ENCODE measurements around the gene TRMT6.

The TRMT6 gene

GRCh38 chr20:5913166-5913565 lies 37.2 kb downstream of the TRMT6 start:
- Histone ChIP-seq H3K27ac (ENCODE audit: insufficient read depth, low read length, poor library complexity, severe bottlenecking) (no peak overlapping the region), H3K27me3 (replicated peaks; ENCODE audit: control insufficient read depth, insufficient read depth, low read length, poor library complexity, severe bottlenecking) (no peaks in the 10 kb centered on the region), H3K36me3 (ENCODE audit: control insufficient read depth, insufficient read depth, low read length) (no peaks in the 10 kb centered on the region), H3K4me1 (ENCODE audit: control insufficient read depth, insufficient read depth, low read length, poor library complexity, severe bottlenecking) (peaks cover 6% of the 10 kb centered on the region), H3K9me3 (ENCODE audit: control insufficient read depth, low read length) (no peaks in the 10 kb centered on the region), H3K4me3 (ENCODE audit: insufficient read depth, low read depth, low read length, poor library complexity, severe bottlenecking) (no peak overlapping the region)
- no peak for DNase-seq

GRCh38 chr20:5910186-5910585 lies 40.1 kb downstream of the TRMT6 start:
- H3K4me1 ChIP-seq (ENCODE audit: control insufficient read depth, insufficient read depth, low read length, poor library complexity, severe bottlenecking), result peaks cover 6% of the 10 kb centered on the region
- DNase-seq, result no peak
- H3K4me3 ChIP-seq (ENCODE audit: insufficient read depth, low read depth, low read length, poor library complexity, severe bottlenecking), result no peak overlapping the region
- no peaks in the 10 kb centered on the region for H3K36me3 ChIP-seq (ENCODE audit: control insufficient read depth, insufficient read depth, low read length)
- no peak overlapping the region for H3K27ac ChIP-seq (ENCODE audit: insufficient read depth, low read length, poor library complexity, severe bottlenecking)
- H3K27me3 ChIP-seq (replicated peaks; ENCODE audit: control insufficient read depth, insufficient read depth, low read length, poor library complexity, severe bottlenecking), result no peaks in the 10 kb centered on the region
- no peaks in the 10 kb centered on the region for H3K9me3 ChIP-seq (ENCODE audit: control insufficient read depth, low read length)

DNA sequence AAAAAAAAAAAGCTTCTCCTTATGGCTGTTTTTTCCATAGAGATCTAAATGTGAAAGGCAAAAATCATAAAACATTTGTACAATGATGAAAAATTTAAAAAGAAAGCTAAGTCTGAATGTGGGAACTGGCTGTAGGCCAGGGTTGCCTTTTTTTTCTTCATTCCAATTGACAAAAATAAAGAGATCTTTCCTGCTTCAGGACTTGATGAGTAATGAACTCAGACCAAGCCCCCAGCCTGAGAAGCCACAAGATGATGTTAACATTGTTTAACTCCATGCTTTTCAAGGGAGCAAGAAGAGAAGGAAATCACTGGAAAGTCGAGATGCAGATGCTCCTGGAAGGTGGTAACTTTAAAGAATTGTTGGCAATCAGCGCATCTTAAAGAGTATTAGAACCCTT lies 41.4 kb downstream of the TRMT6 start:
- no peaks in the 10 kb centered on the region for H3K9me3 ChIP-seq (ENCODE audit: control insufficient read depth, low read length)
- no peaks in the 10 kb centered on the region for H3K27me3 ChIP-seq (replicated peaks; ENCODE audit: control insufficient read depth, insufficient read depth, low read length, poor library complexity, severe bottlenecking)
- peaks cover 6% of the 10 kb centered on the region for H3K4me1 ChIP-seq (ENCODE audit: control insufficient read depth, insufficient read depth, low read length, poor library complexity, severe bottlenecking)
- no peak overlapping the region for H3K27ac ChIP-seq (ENCODE audit: insufficient read depth, low read length, poor library complexity, severe bottlenecking)
- H3K36me3 ChIP-seq (ENCODE audit: control insufficient read depth, insufficient read depth, low read length), result no peaks in the 10 kb centered on the region
- no peak overlapping the region for H3K4me3 ChIP-seq (ENCODE audit: insufficient read depth, low read depth, low read length, poor library complexity, severe bottlenecking)
- no peak for DNase-seq

- no peaks in the 10 kb centered on the region for H3K4me1 ChIP-seq (ENCODE audit: control insufficient read depth, insufficient read depth, low read length, poor library complexity, severe bottlenecking)
- no peak overlapping the region for H3K27ac ChIP-seq (ENCODE audit: insufficient read depth, low read length, poor library complexity, severe bottlenecking)
- no peak for DNase-seq
- no peaks in the 10 kb centered on the region for H3K9me3 ChIP-seq (ENCODE audit: control insufficient read depth, low read length)
- no peaks in the 10 kb centered on the region for H3K36me3 ChIP-seq (ENCODE audit: control insufficient read depth, insufficient read depth, low read length)
- H3K27me3 ChIP-seq (replicated peaks; ENCODE audit: control insufficient read depth, insufficient read depth, low read length, poor library complexity, severe bottlenecking), result no peaks in the 10 kb centered on the region
- no peak overlapping the region for H3K4me3 ChIP-seq (ENCODE audit: insufficient read depth, low read depth, low read length, poor library complexity, severe bottlenecking)
Measured at GRCh38 chr20:5900908-5901307, 49.4 kb downstream of the TRMT6 start.

DNA sequence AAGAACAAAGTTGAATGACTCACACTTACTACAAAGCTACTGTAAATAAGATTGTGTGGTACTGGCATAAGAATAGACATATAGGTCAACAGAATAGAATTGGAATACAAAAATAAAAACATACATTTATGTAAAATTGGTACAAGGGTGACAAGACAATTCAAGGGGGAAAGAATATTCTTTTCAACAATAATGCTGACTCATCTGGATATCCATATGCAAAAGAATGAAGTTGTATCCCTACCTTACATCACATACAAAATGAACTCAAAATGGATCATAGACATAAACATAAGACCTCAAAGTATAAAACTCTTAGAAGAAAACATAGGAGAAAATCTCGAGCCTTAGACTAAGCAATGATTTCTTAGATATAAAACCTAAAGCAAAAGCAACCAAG lies 50.9 kb downstream of the TRMT6 start:
- Histone ChIP-seq H3K27me3 (replicated peaks; ENCODE audit: control insufficient read depth, insufficient read depth, low read length, poor library complexity, severe bottlenecking) (no peaks in the 10 kb centered on the region), H3K4me1 (ENCODE audit: control insufficient read depth, insufficient read depth, low read length, poor library complexity, severe bottlenecking) (no peaks in the 10 kb centered on the region), H3K9me3 (ENCODE audit: control insufficient read depth, low read length) (no peaks in the 10 kb centered on the region), H3K27ac (ENCODE audit: insufficient read depth, low read length, poor library complexity, severe bottlenecking) (no peak overlapping the region), H3K4me3 (ENCODE audit: insufficient read depth, low read depth, low read length, poor library complexity, severe bottlenecking) (no peak overlapping the region), H3K36me3 (ENCODE audit: control insufficient read depth, insufficient read depth, low read length) (no peaks in the 10 kb centered on the region)
- no peak for DNase-seq

GRCh38 chr20:5895626-5896025 lies 54.7 kb downstream of the TRMT6 start:
- DNase-seq, result no peak
- Histone ChIP-seq H3K4me3 (ENCODE audit: insufficient read depth, low read depth, low read length, poor library complexity, severe bottlenecking) (no peak overlapping the region), H3K27me3 (replicated peaks; ENCODE audit: control insufficient read depth, insufficient read depth, low read length, poor library complexity, severe bottlenecking) (no peaks in the 10 kb centered on the region), H3K27ac (ENCODE audit: insufficient read depth, low read length, poor library complexity, severe bottlenecking) (no peak overlapping the region), H3K36me3 (ENCODE audit: control insufficient read depth, insufficient read depth, low read length) (no peaks in the 10 kb centered on the region), H3K9me3 (ENCODE audit: control insufficient read depth, low read length) (no peaks in the 10 kb centered on the region), H3K4me1 (ENCODE audit: control insufficient read depth, insufficient read depth, low read length, poor library complexity, severe bottlenecking) (no peaks in the 10 kb centered on the region)

- Histone ChIP-seq H3K4me3 (ENCODE audit: insufficient read depth, low read depth, low read length, poor library complexity, severe bottlenecking) (no peak overlapping the region), H3K4me1 (ENCODE audit: control insufficient read depth, insufficient read depth, low read length, poor library complexity, severe bottlenecking) (no peaks in the 10 kb centered on the region), H3K36me3 (ENCODE audit: control insufficient read depth, insufficient read depth, low read length) (no peaks in the 10 kb centered on the region), H3K27me3 (replicated peaks; ENCODE audit: control insufficient read depth, insufficient read depth, low read length, poor library complexity, severe bottlenecking) (no peaks in the 10 kb centered on the region), H3K9me3 (ENCODE audit: control insufficient read depth, low read length) (no peaks in the 10 kb centered on the region), H3K27ac (ENCODE audit: insufficient read depth, low read length, poor library complexity, severe bottlenecking) (no peak overlapping the region)
- DNase-seq, result no peak
Measured at GRCh38 chr20:5893621-5894020, 56.7 kb downstream of the TRMT6 start.

GRCh38 chr20:5893052-5893451 lies 57.3 kb downstream of the TRMT6 start:
- no peaks in the 10 kb centered on the region for H3K36me3 ChIP-seq (ENCODE audit: control insufficient read depth, insufficient read depth, low read length)

DNA sequence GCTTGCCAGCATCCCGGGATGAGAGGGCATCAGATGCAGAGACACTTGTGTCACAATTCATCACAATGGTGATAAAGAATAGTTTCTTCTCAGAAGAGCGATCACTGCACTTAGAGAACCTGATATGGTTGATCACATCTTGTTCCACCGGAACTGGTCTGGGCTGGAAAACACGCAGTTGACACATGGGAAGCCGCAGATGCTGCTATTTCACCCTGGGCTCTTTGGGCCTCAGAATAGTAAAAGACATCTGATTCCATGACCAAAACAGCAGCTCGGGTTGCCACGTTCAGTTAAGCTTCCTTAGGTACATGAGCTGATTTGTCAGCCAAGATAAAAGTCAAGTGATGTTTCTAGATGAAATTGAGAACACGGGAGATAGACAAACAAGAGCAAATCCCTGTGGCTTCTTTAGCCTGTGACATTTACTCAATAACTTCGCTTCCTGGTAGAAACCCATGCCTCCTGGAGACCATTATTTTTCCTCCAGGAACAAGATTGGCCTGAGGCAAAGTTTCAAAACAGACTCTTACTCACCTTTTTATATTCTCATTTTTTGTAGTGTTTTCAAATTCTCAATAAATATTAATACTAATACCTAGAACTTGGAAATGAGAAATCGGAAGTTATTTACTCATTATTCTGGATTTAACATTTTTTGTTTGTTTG lies 59.4 kb downstream of the TRMT6 start:
- no peak for DNase-seq
- no peaks in the 10 kb centered on the region for H3K27me3 ChIP-seq (replicated peaks; ENCODE audit: control insufficient read depth, insufficient read depth, low read length, poor library complexity, severe bottlenecking)
- H3K27ac ChIP-seq (ENCODE audit: insufficient read depth, low read length, poor library complexity, severe bottlenecking), result no peak overlapping the region
- H3K4me1 ChIP-seq (ENCODE audit: control insufficient read depth, insufficient read depth, low read length, poor library complexity, severe bottlenecking), result no peaks in the 10 kb centered on the region
- H3K36me3 ChIP-seq (ENCODE audit: control insufficient read depth, insufficient read depth, low read length), result no peaks in the 10 kb centered on the region
- no peak overlapping the region for H3K4me3 ChIP-seq (ENCODE audit: insufficient read depth, low read depth, low read length, poor library complexity, severe bottlenecking)
- no peaks in the 10 kb centered on the region for H3K9me3 ChIP-seq (ENCODE audit: control insufficient read depth, low read length)

More at GRCh38 chr20:5893052-5893451, 57.3 kb downstream of the TRMT6 start:
- H3K4me1 ChIP-seq (ENCODE audit: control insufficient read depth, insufficient read depth, low read length, poor library complexity, severe bottlenecking), result no peaks in the 10 kb centered on the region
- H3K4me3 ChIP-seq (ENCODE audit: insufficient read depth, low read depth, low read length, poor library complexity, severe bottlenecking), result no peak overlapping the region
- no peaks in the 10 kb centered on the region for H3K9me3 ChIP-seq (ENCODE audit: control insufficient read depth, low read length)
- no peak overlapping the region for H3K27ac ChIP-seq (ENCODE audit: insufficient read depth, low read length, poor library complexity, severe bottlenecking)
- no peak for DNase-seq
- H3K27me3 ChIP-seq (replicated peaks; ENCODE audit: control insufficient read depth, insufficient read depth, low read length, poor library complexity, severe bottlenecking), result no peaks in the 10 kb centered on the region

DNA sequence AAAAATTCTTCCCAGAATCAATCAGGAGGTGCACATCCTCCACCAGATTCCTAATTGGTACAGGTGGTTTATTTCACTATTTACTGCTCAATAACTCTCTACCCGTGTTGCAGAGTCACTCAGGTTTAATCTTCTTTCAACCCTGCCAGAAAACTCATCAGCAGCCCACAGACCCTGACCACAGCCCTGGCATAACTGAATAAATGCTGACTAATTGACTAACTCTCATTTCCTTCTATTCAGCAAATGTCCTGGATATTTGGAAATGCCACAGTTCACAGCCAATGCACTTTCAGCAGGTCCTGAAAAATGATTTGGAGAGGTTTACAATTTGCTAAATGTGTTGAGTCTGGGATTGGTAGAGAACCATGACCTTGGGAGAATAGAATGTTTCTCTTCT lies 62.3 kb downstream of the TRMT6 start:
- Histone ChIP-seq H3K4me1 (ENCODE audit: control insufficient read depth, insufficient read depth, low read length, poor library complexity, severe bottlenecking) (no peaks in the 10 kb centered on the region), H3K9me3 (ENCODE audit: control insufficient read depth, low read length) (no peaks in the 10 kb centered on the region), H3K27ac (ENCODE audit: insufficient read depth, low read length, poor library complexity, severe bottlenecking) (no peak overlapping the region), H3K36me3 (ENCODE audit: control insufficient read depth, insufficient read depth, low read length) (no peaks in the 10 kb centered on the region), H3K27me3 (replicated peaks; ENCODE audit: control insufficient read depth, insufficient read depth, low read length, poor library complexity, severe bottlenecking) (no peaks in the 10 kb centered on the region), H3K4me3 (ENCODE audit: insufficient read depth, low read depth, low read length, poor library complexity, severe bottlenecking) (no peak overlapping the region)
- no peak for DNase-seq

All from effector memory CD4-positive, alpha-beta T cell (primary cell).